ENCODE results near the gene NXF1. TPM values are rescaled to one million over a fixed set of nuclear protein-coding genes. Genes with fewer than 3 reads are reported as not detected.

The NXF1 gene
- total RNA-seq, 4 donors from 2014 or later: 51.2 to 68.8 (median 55.1) TPM

GRCh38 chr11:62847767-62848314 lies 42.6 kb upstream of the NXF1 start:
- no peak for TF ChIP-seq CTCF (IDR thresholded peaks at IDR 0.05; ENCODE audit: low read depth)

- TF ChIP-seq CTCF (IDR thresholded peaks at IDR 0.05; ENCODE audit: low read depth): no peak
Measured at GRCh38 chr11:62846177-62846576, 40.9 kb upstream of the NXF1 start.

GRCh38 chr11:62844154-62844553 lies 38.9 kb upstream of the NXF1 start:
- TF ChIP-seq CTCF (IDR thresholded peaks at IDR 0.05; ENCODE audit: low read depth): no peak

GRCh38 chr11:62843466-62843865 lies 38.2 kb upstream of the NXF1 start:
- TF ChIP-seq CTCF (IDR thresholded peaks at IDR 0.05; ENCODE audit: low read depth): no peak

GRCh38 chr11:62842171-62842741 lies 37.0 kb upstream of the NXF1 start:
- no peak for TF ChIP-seq CTCF (IDR thresholded peaks at IDR 0.05; ENCODE audit: low read depth)

- TF ChIP-seq CTCF (IDR thresholded peaks at IDR 0.05; ENCODE audit: low read depth): no peak
Measured at GRCh38 chr11:62841361-62842170, 36.3 kb upstream of the NXF1 start.

All from subcutaneous adipose tissue (tissue), 4 donors.